COLO829 (cell line): Measurements from ENCODE around the gene PCIF1.
A peak's percentile ranks its signal among the peaks of the same experiment; 100 is the strongest.

ENCODE experiments used
- DNase-seq: peaks from one replicate; pipeline ENCODE4 v3.0.0; 2012; ENCODE audit warnings: low spot score

Gene PCIF1

DNA sequence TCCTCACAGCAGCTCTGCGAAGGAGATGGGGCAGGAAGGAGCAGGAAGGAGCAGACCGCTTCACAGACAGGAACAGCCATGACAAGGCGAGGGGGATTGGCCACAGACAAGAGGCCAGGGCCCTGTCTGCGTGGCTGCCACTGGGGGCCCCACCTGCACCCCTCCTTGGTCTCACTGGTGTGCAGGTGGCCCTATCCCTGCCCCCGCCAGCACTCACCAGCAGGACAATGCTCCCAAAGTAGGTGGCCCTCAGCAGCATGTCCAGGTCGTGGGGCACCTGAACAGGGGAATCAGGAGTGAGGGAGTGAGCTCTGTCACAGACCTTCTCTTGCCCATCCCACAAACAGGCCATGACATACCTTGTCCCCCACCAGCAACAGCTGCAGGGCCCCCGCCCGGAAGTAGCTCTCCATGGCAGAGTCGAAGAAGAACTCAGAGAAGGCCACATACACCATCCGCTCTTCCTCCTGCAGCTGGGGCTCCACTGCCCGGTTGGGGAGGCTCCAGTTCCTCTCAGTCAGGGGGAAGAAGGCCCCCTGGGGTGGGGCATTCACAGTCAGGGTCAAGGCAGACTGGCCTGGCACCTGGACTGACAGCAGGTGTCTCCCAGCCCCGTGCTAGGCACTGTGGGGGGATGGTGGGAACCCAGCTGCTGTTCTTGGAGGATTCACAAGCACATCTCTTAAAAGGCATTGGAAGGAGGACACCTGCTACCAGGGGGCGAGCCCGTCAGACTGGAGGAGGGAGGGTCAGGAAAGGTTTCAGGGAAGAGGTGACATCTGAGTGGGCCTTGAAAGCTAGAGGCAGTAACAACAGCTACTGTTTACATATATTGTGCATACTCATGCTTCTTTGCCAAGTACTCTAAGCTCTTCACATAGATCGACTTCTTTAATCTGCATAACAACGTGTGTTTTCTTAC is 29.6 kb upstream of the PCIF1 start:
- DNase-seq, result no peak

DNA sequence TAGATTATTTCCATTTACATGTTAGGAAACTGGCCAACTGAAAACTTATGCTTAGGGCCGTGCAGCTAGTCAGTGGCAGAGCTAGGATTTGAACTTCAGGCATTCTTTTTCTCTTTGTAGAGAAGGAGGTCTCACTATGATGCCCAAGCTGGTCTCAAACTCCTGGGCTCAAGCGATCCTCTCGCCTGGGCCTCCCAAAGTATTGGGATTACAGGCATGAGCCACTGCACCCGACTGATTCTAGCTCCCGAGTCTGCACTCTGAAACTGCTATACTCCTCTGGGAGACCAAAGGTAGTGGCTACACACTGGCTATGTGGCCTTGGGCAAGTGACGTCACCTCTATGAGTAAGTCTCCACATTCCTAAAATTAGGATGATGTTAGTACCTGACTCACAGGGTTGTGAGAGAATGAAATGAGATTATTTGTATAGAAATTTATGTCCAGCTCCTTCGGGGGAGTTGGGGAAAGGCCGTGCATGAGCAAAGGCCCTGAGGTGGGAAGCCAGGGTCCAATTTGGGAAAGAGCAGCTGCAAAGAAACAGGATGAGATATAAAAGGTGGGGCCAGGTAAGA is 28.9 kb upstream of the PCIF1 start:
- no peak for DNase-seq

DNA sequence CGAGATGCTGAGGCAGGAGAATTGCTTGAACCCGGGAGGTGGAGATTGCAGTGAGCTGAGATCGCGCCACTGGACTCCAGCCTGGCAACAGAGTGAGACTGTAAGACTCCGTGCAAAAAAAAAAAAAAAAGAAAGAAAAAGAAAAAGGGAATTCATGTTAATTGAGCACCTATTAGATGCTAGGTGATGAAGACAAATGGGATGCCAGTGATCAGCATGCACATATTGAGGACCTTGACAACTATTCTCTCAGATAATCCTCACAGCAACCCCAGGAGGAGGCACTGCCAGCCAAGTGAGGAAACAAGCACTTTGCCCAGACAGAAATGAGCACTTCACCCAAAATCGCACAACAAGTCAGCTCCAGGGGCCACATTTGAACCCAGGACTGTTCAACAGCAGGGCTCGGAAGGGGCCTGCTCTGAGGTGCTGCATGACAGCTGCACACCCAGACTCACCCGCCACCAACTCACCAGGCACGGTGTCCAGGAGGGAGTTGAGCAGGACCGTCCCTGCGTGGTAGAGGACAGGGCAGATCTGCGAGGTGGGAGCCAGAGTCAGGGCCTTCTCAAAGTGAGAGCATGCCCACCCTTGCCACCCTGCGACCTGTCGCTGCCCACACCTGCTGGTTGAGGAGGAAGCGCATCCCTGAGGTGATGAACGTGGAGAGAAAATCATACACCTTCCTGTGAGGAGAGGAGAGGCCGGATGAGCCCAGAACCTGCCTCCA is 27.1 kb upstream of the PCIF1 start:
- no peak for DNase-seq

DNA sequence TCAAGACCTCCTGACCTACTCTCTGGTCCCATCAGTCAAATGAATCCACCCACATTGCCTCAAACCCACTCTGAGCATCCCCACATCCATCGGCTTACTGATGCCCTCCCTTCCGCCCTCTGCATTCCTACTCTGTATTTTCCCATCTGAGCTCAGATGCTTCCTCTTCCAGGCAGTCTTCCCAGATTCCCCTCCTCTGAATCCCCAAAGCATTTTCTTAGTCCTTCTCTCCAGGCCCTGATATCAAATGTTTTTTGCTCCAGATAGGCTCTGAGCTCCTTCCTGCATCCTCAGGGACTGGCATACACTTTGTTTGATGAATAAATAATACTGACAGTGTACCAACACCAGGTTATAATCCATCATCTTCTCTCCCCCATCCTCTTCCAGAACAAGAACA is 26.4 kb upstream of the PCIF1 start:
- DNase-seq, result no peak

DNA sequence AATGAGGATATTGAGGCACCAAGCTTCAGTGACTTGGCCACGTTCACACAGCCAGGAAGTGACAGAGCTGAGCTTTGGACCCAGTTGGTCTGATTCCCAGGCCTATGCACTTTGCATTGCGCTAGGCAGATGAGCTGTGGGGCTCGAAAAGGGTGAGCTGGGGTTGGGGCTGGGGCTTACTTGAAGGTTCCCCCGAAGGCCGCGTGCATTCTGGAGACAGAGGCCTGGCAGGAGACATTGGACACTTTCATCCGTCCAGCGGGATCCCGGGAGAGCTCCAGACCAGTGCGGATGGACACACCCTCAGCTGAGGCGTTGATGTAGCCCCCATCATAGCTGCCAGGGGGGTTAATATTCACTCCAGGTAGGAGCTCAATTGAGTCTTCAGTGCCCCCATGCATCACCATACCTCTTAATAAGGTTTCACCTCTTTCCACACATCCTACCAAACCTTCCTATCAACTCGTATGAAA is 25.1 kb upstream of the PCIF1 start:
- DNase-seq, result no peak

DNA sequence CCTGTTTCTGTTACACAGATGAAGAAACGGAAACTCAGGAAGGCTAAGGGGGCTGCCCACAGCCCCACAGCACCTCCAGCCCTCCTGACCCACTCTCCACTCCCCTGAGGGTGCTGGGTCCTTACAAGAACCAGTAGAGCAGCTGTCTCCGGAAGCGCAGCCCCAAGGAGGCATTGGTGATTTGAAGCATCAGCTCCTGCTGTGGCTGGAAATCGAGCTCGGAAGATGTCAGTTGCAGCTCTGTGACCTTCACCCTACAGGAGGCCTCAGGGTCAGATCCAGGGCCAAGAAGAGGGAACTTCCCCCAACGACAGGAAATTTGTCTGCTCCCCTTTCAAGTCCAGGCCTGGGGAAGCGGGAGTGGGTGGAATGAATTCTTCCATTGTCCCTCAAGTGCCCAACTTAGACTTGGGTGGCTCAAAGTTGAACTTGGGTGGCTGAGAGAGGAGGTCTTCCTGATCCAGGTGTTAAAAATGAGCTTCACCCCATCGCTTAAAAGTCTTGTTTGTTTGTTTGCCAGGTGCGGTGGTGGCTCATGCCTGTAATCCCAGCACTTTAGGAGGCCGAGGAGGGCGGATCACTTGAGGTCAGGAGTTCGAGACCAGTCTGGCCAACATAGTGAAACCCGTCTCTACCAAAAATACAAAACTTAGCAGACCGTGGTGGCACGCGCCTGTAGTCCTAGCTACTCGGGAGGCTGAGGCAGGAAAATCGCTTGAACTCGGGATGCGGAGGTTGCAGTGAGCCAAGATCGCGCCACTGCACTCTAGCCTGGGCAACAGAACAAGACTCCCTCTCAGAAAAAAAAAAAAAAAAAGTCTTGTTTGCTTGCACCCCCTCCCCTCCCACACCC is 24.4 kb upstream of the PCIF1 start:
- no peak for DNase-seq

DNA sequence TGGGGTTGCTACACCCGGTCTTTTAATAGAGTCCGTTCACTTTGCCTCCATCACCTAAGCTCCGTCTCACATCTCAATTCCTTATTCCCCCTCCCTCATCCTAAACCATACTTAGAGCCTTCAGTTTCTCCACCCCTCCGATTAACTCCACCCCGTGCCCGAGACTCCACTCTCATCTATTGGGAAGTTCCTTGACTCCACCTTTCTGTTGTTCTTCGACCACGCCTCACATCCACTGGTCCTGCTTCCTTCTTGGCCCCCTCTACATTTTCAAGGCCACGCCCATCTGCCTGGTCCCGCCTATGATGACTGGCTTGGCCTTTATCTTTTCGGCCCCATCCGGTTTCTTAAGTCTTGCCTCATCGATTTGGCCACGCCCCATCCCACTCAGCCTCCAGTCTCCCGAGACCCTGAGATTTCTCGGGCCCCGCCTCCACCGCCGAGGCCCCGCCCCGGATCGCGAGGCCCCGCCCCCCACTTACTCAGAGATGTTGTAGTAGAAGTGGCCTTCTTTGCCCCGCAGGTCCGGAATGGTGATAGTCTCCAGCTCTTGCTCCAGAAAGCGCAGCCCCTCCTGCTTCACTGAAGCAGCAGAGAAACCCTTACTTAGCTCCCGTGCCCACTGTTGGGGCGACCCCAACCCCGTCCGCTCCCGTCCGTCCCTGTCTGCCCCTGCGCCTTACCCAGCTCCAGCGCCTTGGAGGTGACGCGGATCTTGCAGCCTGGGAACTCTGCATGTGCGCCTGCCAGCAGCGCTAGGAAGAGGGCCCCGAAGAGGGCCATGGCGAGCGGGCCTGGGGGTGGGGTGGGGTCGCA is 23.6 kb upstream of the PCIF1 start:
- peak; percentile 100 for DNase-seq

DNA sequence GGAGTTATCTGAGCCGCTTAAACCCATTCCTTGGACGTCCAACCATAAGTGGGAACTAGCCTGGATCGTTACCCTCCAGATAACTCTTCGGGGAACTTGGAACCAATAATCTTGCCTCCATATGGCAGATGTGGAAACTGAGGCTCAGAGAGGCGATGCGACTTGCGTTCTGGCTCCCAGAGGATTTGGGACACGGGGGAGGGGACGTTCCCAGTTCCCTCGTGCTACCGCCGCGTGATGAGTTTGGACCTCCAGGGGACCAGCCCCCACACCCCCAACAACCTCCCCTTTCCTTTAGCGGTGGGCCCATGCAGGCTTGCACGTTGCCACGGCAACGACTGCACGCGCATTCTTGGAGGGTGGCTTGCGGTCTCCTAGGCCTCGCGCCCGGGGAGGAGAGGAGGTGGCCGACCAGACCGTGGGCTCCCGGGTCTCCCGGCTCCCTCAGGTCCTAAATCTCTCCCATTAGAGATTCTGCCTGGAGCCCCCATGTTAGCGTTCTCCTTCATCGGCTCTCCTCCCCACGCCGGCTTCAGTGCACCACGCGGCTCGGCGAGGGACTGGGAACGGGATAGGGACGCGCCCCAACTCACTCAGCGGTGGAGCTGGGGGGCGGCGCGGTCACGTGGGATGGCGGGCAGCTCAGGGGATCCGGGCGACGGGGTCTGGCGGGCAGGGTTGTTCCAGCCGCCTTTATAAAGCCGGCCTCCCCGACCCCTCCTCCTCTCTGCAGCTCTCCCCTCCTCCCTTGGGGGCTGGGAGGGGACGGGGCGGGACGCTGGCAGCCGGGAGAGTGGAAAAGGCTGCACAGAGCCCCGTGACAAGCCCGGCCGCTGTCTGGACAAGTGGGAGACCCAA is 22.8 kb upstream of the PCIF1 start, which contains the start of gene PLTP:
Gene PLTP (minus strand): TSS at position 670 of the 858 bp plus-strand sequence. CDS start 703 bp downstream, outside the sequence.
- peak; percentile 28 for DNase-seq

DNA sequence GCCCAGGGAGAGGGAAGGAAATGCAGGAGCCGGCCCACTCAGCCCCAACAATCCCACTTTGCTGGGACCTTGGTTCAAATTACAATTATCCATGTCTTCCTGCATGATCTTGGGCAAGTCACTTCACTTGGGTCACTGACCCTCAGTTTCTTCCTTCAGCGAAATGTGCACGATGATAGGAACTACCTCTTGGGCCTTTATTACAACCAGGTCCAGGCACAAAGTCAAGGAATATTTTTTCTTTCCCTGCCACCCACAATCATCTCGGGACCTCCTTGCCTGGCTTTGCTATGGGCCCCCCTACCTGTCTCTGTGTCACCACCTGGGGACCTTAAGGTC is 22.2 kb upstream of the PCIF1 start:
- no peak for DNase-seq

DNA sequence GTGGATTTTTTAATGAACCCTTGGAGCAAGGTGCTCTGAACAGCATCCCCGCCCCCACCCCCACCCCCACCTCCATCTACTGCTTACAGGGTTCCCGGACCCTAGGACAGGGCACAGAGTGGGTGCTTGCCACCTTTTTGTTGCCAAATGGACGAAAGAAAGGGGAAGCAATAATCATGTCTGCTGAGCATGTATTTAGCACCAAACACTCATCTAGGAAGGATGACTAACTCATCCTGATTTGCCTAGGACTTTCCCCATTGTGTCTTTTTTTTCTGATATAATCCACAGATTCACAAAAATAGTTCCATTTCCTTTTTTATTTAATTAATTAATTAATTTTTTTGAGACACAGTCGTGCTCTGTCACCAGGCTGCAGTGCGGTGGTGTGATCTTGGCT is 21.4 kb upstream of the PCIF1 start:
- no peak for DNase-seq

DNA sequence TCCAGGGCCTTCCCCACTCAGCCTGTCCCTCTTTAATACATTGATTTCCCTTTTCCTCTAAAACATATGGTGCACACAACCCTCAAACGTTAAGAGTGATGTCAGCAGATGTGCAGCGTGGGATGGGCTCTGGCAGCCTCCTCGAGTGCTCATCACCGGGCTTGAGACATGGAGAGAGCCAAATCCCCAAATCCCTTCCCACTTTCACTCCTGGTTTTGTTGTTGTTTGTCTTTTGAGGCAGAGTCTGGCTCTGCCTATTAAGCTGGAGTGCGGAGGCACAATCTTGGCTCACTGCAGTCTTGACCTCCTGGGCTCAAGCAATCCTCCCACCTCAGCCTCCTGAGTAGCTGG is 16.7 kb upstream of the PCIF1 start:
- DNase-seq, result no peak

DNA sequence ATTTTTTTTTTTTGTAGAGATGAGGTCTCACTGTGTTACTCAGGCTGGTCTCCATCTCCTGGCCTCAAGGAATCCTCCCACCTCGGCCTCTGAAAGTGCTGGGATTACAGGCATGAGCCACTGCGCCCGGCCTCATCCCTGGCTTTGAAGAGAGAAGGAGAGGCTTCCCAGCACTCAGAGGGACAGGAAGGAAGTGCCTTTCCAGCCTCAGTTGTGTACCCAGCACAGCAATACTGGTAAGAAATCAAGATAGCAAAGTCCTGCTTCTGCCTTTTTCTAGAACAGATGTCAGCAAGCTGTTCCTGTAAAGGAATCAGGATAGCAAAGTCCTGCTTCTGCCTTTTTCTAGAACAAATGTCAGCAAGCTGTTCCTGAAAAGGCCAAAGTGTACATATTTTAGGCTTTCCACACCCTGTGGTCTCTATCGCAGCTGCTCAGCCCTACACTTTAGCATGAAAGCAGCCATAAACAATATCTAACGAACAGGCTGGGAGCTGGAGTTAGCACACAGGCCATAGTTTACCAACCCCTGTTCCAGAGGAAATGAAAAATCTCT is 16.2 kb upstream of the PCIF1 start:
- no peak for DNase-seq

DNA sequence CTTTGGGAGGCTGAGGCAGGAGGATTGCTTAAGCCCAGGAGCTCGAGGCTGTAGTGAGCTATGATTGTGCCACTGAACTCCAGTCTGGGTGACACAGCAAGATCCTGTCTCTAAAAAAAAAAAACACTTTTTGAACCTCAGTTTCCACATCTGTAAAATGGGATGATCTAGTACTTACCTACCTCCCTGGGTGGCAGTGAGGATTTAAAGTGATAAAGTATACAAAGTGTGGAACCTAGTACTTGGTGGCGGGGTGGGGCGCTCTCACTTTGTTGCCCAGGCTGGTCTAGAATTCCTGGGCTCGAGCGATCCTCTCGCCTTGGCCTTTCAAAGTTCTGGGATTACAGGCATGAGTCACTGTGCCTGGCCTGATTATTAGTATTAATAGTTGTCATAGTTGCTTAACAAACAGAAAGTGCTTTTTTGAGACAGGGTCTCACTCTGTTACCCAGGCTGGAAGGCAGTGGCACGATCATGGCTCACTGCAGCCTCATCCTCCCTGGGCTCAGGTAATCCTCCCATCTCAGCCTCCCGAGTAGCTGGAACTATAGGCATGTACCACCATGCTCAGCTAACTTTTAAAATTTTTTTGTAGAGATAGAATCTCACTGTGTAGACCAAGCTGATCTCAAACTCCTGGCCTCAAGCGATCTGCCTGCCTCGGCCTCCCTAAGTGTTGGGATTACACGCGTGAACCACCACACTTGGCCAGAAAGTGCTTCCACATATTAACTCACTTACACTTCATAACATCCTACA is 15.5 kb upstream of the PCIF1 start:
- DNase-seq, result no peak

DNA sequence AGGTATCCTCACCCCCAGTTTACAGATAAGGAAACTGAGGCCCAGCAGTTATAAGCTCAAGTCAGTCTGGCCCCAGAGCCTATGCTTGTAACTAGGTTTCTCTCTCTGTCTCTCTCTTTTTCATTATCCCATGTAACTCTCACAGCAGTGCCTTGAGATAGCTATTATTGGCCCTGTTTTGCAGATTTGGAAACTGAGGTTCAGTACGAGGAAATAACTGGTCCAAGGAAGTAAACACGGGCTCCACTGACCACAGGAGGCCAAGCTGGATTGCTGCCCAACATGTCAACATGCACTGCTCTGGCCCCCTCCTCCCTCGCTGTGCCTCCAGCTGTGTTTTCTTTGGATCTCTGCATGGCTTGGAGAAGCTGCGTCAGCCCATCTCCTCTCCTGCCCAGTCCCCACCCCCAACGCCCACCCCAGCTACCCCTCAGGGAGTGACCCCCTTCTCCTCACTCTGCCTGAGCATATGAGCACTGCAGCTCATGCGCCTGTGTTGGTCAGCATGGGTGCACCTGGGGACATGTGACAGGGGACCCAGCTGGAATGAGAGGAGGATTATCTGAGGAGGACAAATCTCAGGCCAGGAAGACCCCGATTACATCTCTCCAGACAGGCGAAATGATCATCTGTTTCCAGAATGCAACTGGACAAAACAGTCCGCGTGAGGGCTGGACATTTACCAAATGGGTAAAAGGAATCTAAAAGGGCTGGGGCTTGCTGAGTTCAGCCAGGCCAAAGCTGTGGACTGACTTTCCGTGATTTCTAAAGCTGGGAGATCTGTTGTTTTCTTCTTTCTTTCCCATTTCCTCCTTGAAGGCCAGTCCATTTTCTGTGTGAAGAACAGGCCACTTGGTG is 14.7 kb upstream of the PCIF1 start:
- DNase-seq, result no peak

DNA sequence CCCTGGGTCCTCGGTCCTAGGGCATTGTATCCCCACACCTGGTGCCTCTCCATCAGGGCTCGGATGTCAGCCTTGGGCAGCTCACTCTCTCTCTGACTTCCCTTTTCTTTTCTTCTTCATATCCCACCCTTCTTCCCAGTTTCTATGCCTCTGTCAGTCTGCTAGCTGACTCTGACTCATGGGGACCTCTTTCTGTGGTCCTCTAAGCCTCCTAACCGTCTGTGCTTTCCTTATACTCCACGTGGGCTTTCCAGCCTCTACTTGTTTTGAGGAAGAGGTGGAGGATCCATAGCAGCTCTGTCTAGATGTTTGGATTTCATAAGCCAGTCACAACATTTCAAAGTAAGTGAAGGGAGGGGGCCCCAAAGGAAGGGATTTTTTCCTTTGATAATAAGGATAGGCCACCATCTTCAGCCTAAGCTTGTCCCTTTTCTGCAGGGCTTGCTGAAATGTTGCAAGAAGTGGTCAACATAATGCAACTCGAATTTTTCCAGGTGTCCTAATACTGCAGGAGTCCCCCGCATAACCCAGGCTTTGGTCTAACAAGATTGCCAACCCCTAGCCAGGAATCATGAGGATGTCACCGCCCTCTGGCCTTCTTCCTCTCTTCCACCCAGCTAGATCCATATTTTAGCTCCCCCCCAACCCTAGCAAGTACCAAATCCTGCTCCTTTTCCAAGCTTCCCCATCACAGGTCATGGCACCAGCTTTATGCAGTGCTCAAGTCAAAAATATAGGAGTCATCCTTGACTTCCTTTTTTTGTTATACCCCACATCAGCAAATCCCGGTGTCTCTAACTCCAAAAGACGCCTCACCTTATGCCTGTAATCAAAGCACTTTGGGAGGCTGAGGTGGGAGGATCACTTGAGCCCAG is 13.8 kb upstream of the PCIF1 start:
- DNase-seq, result no peak

DNA sequence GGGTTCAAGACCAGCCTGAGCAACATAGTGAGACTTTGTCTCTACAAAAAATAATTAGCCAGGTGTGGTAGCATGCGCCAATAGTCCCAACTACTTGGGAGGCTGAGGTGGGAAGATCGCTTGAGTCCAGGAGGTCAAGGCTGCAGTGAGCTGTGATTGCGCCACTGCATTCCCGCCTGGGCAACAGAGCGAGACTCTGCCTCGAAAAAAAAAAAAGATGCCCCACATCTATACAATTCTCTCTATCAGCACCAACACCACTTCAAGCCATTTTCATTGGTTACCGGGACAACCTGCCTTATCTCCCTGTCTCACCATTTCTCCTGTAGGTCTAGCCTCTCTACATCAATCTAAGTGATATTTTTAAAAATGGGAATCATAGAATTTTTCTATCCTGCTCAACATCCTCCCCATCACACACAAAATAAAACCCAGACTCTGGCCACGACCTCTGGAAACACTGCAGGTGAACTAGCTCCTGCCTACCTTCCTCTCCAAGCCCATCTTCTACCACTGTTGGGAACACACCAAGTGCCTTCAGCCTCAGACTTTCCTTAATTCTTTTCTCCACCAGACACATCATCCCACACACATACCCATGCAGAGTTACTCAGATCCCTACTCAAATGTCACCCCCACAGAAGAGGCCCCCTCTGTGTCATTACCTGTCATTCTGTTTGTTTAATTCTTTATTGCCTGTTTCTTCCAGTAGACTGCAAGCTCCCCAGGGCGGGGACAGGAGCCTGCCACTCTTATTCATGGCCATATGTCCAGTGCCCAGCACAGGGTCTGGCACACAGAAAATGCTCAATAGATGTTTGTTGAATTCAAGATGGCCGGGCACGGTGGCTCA is 12.9 kb upstream of the PCIF1 start:
- no peak for DNase-seq
